ENCODE measurements around the gene SMIM21.

- TF ChIP-seq EZH2 (IDR thresholded peaks at IDR 0.05; ENCODE audit: low read depth, low read length, severe bottlenecking) (no peak), CTCF (IDR thresholded peaks at IDR 0.05; ENCODE audit: control extremely low read depth in 1 of 3, insufficient read depth in 1 of 3, low read depth in 1 of 3, low read length in 3 of 3) (no peak), RAD21 (IDR thresholded peaks at IDR 0.05 in 1 of 2, conservative IDR thresholded peaks at IDR 0.05 in 1 of 2; ENCODE audit: low read depth in 2 of 2, low read length in 2 of 2) (no peak), JUND (IDR thresholded peaks at IDR 0.05; ENCODE audit: low read length) (no peak), EP300 (IDR thresholded peaks at IDR 0.05; ENCODE audit: borderline replicate concordance in 1 of 2, low read depth in 2 of 2, low read length in 2 of 2) (no peak), POLR2A (IDR thresholded peaks at IDR 0.05; ENCODE audit: control extremely low read depth in 1 of 2, low read depth in 2 of 2, low read length in 2 of 2) (no peak), MAX (IDR thresholded peaks at IDR 0.05) (no peak)
Measured at GRCh38 chr18:75363446-75364225, 63.9 kb downstream of the SMIM21 start.
